Caki2 (cell line): Measurements from ENCODE around the gene MCF2L2. TPM values are rescaled to one million over a fixed set of nuclear protein-coding genes. Genes with fewer than 3 reads are reported as not detected.
"Not testable (repeated sequence)": the region's sequence is repeated elsewhere in the genome, so short reads cannot be mapped to it uniquely, and the experiment has no call there.

Experiments used
- DNase-seq: peaks from one replicate; pipeline ENCODE4 v3.0.0-alpha.2; 2015; ENCODE audit warnings: low read depth
- in situ Hi-C: cut with HindIII; loops from 2 replicates; pipeline ENCODE4 v1.10.0; 2016; ENCODE audit warnings: low sequenced_read_pairs, low pct_unique_long_range_greater_than_20kb, mixed read lengths
- total RNA-seq: library from RNA; depleted of rRNA; stranded (reverse); fragments of >200 nt; shearing (Covaris generic); gene quantifications from 2 replicates; pipeline ENCODE4 v1.2.3, GENCODE V29; 2014; ENCODE audit warnings: low replicate concordance

The MCF2L2 gene
- total RNA-seq, 1 experiment from 2014 or later: 0.91 TPM

- DNase-seq: peak; percentile 90
- in situ Hi-C loops: no loop called here
These were observed 19.0 kb upstream of the MCF2L2 start for GRCh38 chr3:183447206-183448001.

- DNase-seq: no peak
- in situ Hi-C loops: no loop called here
These were observed 18.4 kb upstream of the MCF2L2 start for GRCh38 chr3:183446838-183447205.

GRCh38 chr3:183444748-183445147, 16.3 kb upstream of the MCF2L2 start:
- in situ Hi-C loops: no loop called here
- DNase-seq: no peak

GRCh38 chr3:183443395-183444385, 15.3 kb upstream of the MCF2L2 start:
- in situ Hi-C loops: no loop called here

GRCh38 chr3:183442994-183443393, 14.6 kb upstream of the MCF2L2 start:
- in situ Hi-C loops: no loop called here
- DNase-seq: no peak

More at GRCh38 chr3:183443395-183444385, 15.3 kb upstream of the MCF2L2 start:
- no peak for DNase-seq

- DNase-seq, in situ Hi-C loops: not testable (repeated sequence)
These were observed 12.1 kb upstream of the MCF2L2 start for GRCh38 chr3:183440521-183440920.

- in situ Hi-C loops: no loop called here
- no peak for DNase-seq
These were observed 11.1 kb upstream of the MCF2L2 start for GRCh38 chr3:183439515-183439914.

- in situ Hi-C loops: no loop called here
- no peak for DNase-seq
These were observed 10.3 kb upstream of the MCF2L2 start for GRCh38 chr3:183438735-183439134.

- in situ Hi-C loops: no loop called here
- DNase-seq: no peak
These were observed 9.5 kb upstream of the MCF2L2 start for GRCh38 chr3:183437666-183438564.

GRCh38 chr3:183437061-183437460, 8.6 kb upstream of the MCF2L2 start:
- in situ Hi-C loops: no loop called here
- no peak for DNase-seq

GRCh38 chr3:183435661-183436060, 7.2 kb upstream of the MCF2L2 start:
- in situ Hi-C loops: no loop called here
- no peak for DNase-seq

GRCh38 chr3:183434992-183435391, 6.6 kb upstream of the MCF2L2 start:
- DNase-seq: no peak
- in situ Hi-C loops: no loop called here

- DNase-seq: no peak
- in situ Hi-C loops: no loop called here
These were observed 6.1 kb upstream of the MCF2L2 start for GRCh38 chr3:183434503-183434902.

GRCh38 chr3:183430325-183430957, 2.0 kb upstream of the MCF2L2 start:
- in situ Hi-C loops: no loop called here
- DNase-seq: no peak

GRCh38 chr3:183427876-183428446, 458 bp downstream of the MCF2L2 start:
- peak; percentile 33 for DNase-seq
- in situ Hi-C loops: no loop called here

GRCh38 chr3:183427196-183427875, 1.1 kb downstream of the MCF2L2 start:
- in situ Hi-C loops: no loop called here
- DNase-seq: no peak

- in situ Hi-C loops, DNase-seq: not testable (repeated sequence)
These were observed 9.6 kb downstream of the MCF2L2 start for GRCh38 chr3:183418807-183419206.
